ENCODE results near the gene FUOM. TPM values are rescaled to one million over a fixed set of nuclear protein-coding genes. Genes with fewer than 3 reads are reported as not detected.

Gene FUOM
- polyA plus RNA-seq, 3 donors: 29.8 to 56.8 (median 39.0) TPM

DNA sequence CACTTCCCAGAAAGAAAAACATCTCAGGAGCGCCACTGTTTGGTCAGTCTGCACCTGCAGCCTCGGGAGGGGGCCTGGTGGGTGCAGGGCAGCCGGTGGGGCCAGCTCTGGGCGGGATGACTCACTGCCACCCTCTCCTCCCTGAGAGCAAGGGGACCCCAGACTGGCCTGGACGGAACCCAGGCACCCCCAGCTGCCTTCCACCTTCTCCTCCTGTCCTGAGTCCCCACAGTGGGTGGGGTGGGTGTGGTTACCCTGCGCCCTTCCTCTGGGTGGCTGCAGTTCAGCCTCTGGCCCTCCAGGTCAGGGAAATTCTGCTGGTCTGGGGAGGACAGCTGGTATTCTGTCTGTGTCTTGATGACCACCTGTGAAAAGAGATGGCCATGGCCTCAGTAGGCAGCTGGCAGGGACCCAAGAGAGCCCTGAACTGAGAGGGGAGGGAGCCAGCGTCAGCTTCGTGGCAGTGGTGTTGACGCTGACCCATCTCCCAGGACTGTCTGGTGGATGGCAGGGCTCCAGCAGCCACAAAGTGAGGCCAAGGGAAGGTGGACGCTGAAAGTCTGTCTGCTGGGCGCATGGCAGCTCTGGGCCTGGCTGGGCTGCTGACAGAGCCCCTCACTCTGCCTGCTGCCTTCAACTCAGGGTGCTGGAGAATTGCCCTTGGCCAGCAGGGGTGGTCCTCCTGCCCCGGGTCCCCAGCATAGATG lies 30.0 kb downstream of the FUOM start:
- intact Hi-C loops (cut with micrococcal nuclease): loop anchor here (5.0 to 10.0 kb wide), 4 partner anchors 183 to 363 kb away; partner anchors contain the start of gene CYP2E1 (in 1 of the 2)
- peak overlapping the region in 1 of 2 donors; percentile 71 for H3K4me3 Mint-ChIP-seq
- H3K9me3 Mint-ChIP-seq: peaks cover 0 to 21% (median 3%) of the 10 kb centered on the region in 7 donors

More for the DNA sequence above, 30.0 kb downstream of the FUOM start:
- Histone ChIP-seq H3K9ac (ENCODE audit: insufficient read depth, low read length, poor library complexity, severe bottlenecking) (no peak overlapping the region), H3K27ac (ENCODE audit: low read depth in 1 of 2, low read length in 2 of 2) (no peak overlapping the region), H3K36me3 (replicated peaks in 1 of 2; ENCODE audit: control insufficient read depth in 1 of 2, insufficient read depth in 2 of 2, low read length in 2 of 2) (no peaks in the 10 kb centered on the region), H3K27me3 (ENCODE audit: control insufficient read depth in 2 of 2, insufficient read depth in 2 of 2, low read length in 2 of 2) (peaks cover 27 to 74% of the 10 kb centered on the region in 2 donors), H3K79me2 (ENCODE audit: insufficient read depth, low read length) (no peaks in the 10 kb centered on the region), H4K20me1 (ENCODE audit: insufficient read depth, low read length) (no peaks in the 10 kb centered on the region), H3K4me1 (ENCODE audit: control insufficient read depth in 1 of 2, insufficient read depth in 2 of 2, low read length in 2 of 2) (peaks cover 4 to 15% of the 10 kb centered on the region in 2 donors), H3K4me3 (replicated peaks in 1 of 3; ENCODE audit: low read depth in 2 of 3, low read length in 3 of 3) (no peak overlapping the region), H3K9me3 (replicated peaks in 1 of 2; ENCODE audit: control insufficient read depth in 1 of 2, insufficient read depth in 1 of 2, low read length in 2 of 2) (peaks cover 0 to 20% of the 10 kb centered on the region in 2 donors), H3K4me2 (replicated peaks; ENCODE audit: extremely low read depth, low read length, poor library complexity, severe bottlenecking) (no peak overlapping the region), H2AFZ (ENCODE audit: insufficient read depth, low read depth, low read length, poor library complexity, severe bottlenecking) (no peak overlapping the region)
- WGBS (ENCODE audit: insufficient coverage): 74% methylated on average over 8 of the region's 12 CpGs
- TF ChIP-seq, protein P1, sequence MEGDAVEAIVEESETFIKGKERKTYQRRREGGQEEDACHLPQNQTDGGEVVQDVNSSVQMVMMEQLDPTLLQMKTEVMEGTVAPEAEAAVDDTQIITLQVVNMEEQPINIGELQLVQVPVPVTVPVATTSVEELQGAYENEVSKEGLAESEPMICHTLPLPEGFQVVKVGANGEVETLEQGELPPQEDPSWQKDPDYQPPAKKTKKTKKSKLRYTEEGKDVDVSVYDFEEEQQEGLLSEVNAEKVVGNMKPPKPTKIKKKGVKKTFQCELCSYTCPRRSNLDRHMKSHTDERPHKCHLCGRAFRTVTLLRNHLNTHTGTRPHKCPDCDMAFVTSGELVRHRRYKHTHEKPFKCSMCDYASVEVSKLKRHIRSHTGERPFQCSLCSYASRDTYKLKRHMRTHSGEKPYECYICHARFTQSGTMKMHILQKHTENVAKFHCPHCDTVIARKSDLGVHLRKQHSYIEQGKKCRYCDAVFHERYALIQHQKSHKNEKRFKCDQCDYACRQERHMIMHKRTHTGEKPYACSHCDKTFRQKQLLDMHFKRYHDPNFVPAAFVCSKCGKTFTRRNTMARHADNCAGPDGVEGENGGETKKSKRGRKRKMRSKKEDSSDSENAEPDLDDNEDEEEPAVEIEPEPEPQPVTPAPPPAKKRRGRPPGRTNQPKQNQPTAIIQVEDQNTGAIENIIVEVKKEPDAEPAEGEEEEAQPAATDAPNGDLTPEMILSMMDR (IDR thresholded peaks at IDR 0.05): no peak
- Mint-ChIP-seq H3K27me3 (ENCODE audit: low read depth in 3 of 3) (peaks cover 69 to 90% (median 78%) of the 10 kb centered on the region in 3 donors), H3K4me1 (peaks cover 2% of the 10 kb centered on the region), H3K36me3 (no peaks in the 10 kb centered on the region), H3K27ac (no peak overlapping the region)
- DNase-seq: no peak
